HepG2 (cell line): Measurements from ENCODE around the gene ZSCAN23. TPM values are rescaled to one million over a fixed set of nuclear protein-coding genes. Genes with fewer than 3 reads are reported as not detected.

ENCODE experiments used
- ATAC-seq: fragments of 200-7000 bp; cut with Tn5 transposase; 3 replicates; pipeline ENCODE4 v1.9.1; 2020; ENCODE audit warnings: mild to moderate bottlenecking, moderate library complexity
- BruUV-seq: library from RNA; stranded (reverse); fragments of 400-500 nt; replicated peaks from 2 replicates; lab custom pipeline; 2021; lab: Mats Ljungman, UMichigan
- CTCF ChIA-PET: fragments of 300-600 bp; formaldehyde crosslinking; extraction: SDS; loops from one replicate; lab custom pipeline; 2021; ENCODE audit warnings: low total read pairs, inconsistent platforms, low intra/inter-chr PET ratio; lab: Yijun Ruan, JAX
- POLR2A ChIA-PET: fragments of 350-600 bp; sonication (Branson Sonifier 250); formaldehyde crosslinking; loops from one replicate; lab custom pipeline; 2020; ENCODE audit warnings: antibody characterized with exemption, inconsistent platforms; lab: Yijun Ruan, JAX
- DNase-seq: peaks from one replicate; pipeline ENCODE4 v3.0.0-alpha.2; 2015; ENCODE audit warnings: low spot score
- FAIRE-seq: peaks from 3 replicates; lab custom pipeline; 2011; peaks lifted over from hg19 to GRCh38; lab: Jason Lieb, UNC
- H2AFZ ChIP-seq: one replicate; pipeline ENCODE4 v1.6.1; 2011; ENCODE audit warnings: low read length, inconsistent platforms
- H3K27ac ChIP-seq: fragments of 300-600 bp; 3 replicates; pipeline ENCODE4 v1.8.0; 2011; ENCODE audit warnings: mixed run types, mild to moderate bottlenecking, mixed read lengths, low read length, inconsistent platforms; ENCODE audit not compliant: insufficient read depth; ENCODE audit errors: extremely low read length
- H3K27me3 ChIP-seq, 2 experiments: fragments of 200-600 bp in 1 of 2; 2 replicates in 1 of 2; 3 replicates in 1 of 2; pipeline versions ENCODE4 v1.6.0 to v1.8.0; 2011; ENCODE audit warnings: low read length in 2 of 2, mild to moderate bottlenecking in 2 of 2, moderate library complexity in 2 of 2, inconsistent platforms in 1 of 2; ENCODE audit not compliant: insufficient read depth in 2 of 2, control insufficient read depth in 1 of 2
- H3K36me3 ChIP-seq, 2 experiments: fragments of 200-600 bp in 1 of 2; replicated peaks in 1 of 2; 2 replicates in 1 of 2; 3 replicates in 1 of 2; pipeline versions ENCODE4 v1.5.1 to v1.8.0; 2011; ENCODE audit warnings: low read length in 2 of 2, inconsistent platforms in 1 of 2; ENCODE audit not compliant: insufficient read depth in 2 of 2, control insufficient read depth in 1 of 2
- H3K4me1 ChIP-seq: 2 replicates; pipeline ENCODE4 v1.5.1; 2012; ENCODE audit warnings: low read length, inconsistent platforms; ENCODE audit not compliant: insufficient read depth
- H3K4me2 ChIP-seq: 2 replicates; pipeline ENCODE4 v1.6.0; 2011; ENCODE audit warnings: low read depth, low read length, inconsistent platforms
- H3K4me3 ChIP-seq, 3 experiments: fragments of 200-600 bp in 1 of 3; sonication (generic), shearing (Covaris generic) in 1 of 3; replicated peaks in 1 of 3; 2 replicates each; pipeline ENCODE4 v1.5.1; 2011 to 2016; ENCODE audit warnings: low read length in 3 of 3, inconsistent platforms in 2 of 3, low read depth in 2 of 3, mild to moderate bottlenecking in 2 of 3, control low read depth in 1 of 3, mixed read lengths in 1 of 3; ENCODE audit not compliant: insufficient read depth in 1 of 3
- H3K79me2 ChIP-seq: one replicate; pipeline ENCODE4 v1.6.1; 2011; ENCODE audit warnings: low read length, inconsistent platforms; ENCODE audit not compliant: insufficient read depth
- H3K9ac ChIP-seq: 2 replicates; pipeline ENCODE4 v1.6.0; 2011; ENCODE audit warnings: mild to moderate bottlenecking, low read depth, low read length, inconsistent platforms; ENCODE audit not compliant: insufficient read depth
- H3K9me3 ChIP-seq: 2 replicates; pipeline ENCODE4 v1.5.1; 2012; ENCODE audit warnings: mild to moderate bottlenecking, low read length
- H4K20me1 ChIP-seq: 2 replicates; pipeline ENCODE4 v1.6.0; 2011; ENCODE audit warnings: inconsistent platforms, mild to moderate bottlenecking, low read length, moderate library complexity; ENCODE audit not compliant: insufficient read depth
- ATF4 ChIP-seq, 2 experiments: fragments of 450-650 bp in 1 of 2; sonication (generic) in 1 of 2; formaldehyde crosslinking; IDR thresholded peaks; 2 replicates each; pipeline versions ENCODE4 v1.5.0 to v1.8.0; 2020 to 2022; ENCODE audit warnings: mild to moderate bottlenecking in 1 of 2, missing genetic modification reagents in 1 of 2
- DNMT3B ChIP-seq: conservative IDR thresholded peaks from 2 replicates; pipeline ENCODE4 v1.6.1; 2016; ENCODE audit warnings: missing biosample characterization, control low read depth
- DR1 ChIP-seq: sonication (generic); formaldehyde crosslinking; IDR thresholded peaks from 2 replicates; pipeline ENCODE4 v1.8.0; 2021; ENCODE audit warnings: mild to moderate bottlenecking, missing genetic modification reagents, inconsistent platforms
- HDAC6 ChIP-seq: fragments of 200-600 bp; sonication (generic); IDR thresholded peaks from 2 replicates; pipeline ENCODE4 v1.7.0; 2017; ENCODE audit warnings: mild to moderate bottlenecking, antibody characterized with exemption, low read length, low read depth
- HNRNPLL ChIP-seq: fragments of 200-400 bp; formaldehyde crosslinking; IDR thresholded peaks from 2 replicates; pipeline ENCODE4 v1.6.1; 2017; ENCODE audit warnings: mild to moderate bottlenecking, low read depth, low read length; ENCODE audit not compliant: poor library complexity, severe bottlenecking
- HOXA9 ChIP-seq: sonication (generic); formaldehyde crosslinking; IDR thresholded peaks from 2 replicates; pipeline ENCODE4 v1.8.1; 2022; ENCODE audit warnings: missing genetic modification reagents, mild to moderate bottlenecking, moderate library complexity, borderline replicate concordance
- KDM1A ChIP-seq: IDR thresholded peaks from 2 replicates; pipeline ENCODE4 v1.6.1; 2016; ENCODE audit warnings: missing compliant biosample characterization
- NCOA5 ChIP-seq: sonication (generic); formaldehyde crosslinking; IDR thresholded peaks from 2 replicates; pipeline ENCODE4 v1.4.0; 2020; ENCODE audit warnings: missing genetic modification reagents
- POLR2AphosphoS5 ChIP-seq: IDR thresholded peaks from 2 replicates; pipeline ENCODE4 v1.6.1; 2012; ENCODE audit warnings: low read depth, low read length
- SIX1 ChIP-seq: sonication (generic); formaldehyde crosslinking; IDR thresholded peaks from 2 replicates; pipeline ENCODE4 v1.4.0; 2020; ENCODE audit warnings: missing genetic modification reagents, borderline replicate concordance
- ZBTB1 ChIP-seq: sonication (generic); formaldehyde crosslinking; IDR thresholded peaks from 2 replicates; pipeline ENCODE4 v1.4.0; 2020; ENCODE audit warnings: missing genetic modification reagents, borderline replicate concordance
- ZBTB2 ChIP-seq: sonication (generic); formaldehyde crosslinking; IDR thresholded peaks from 2 replicates; pipeline ENCODE4 v1.8.0; 2022; ENCODE audit warnings: low read depth, missing genetic modification reagents
- ZNF264 ChIP-seq: sonication (generic); formaldehyde crosslinking; IDR thresholded peaks from 2 replicates; pipeline ENCODE4 v1.4.0; 2020; ENCODE audit warnings: missing genetic modification reagents
- ZNF333 ChIP-seq: sonication (generic); formaldehyde crosslinking; IDR thresholded peaks from 2 replicates; pipeline ENCODE4 v1.4.0; 2020; ENCODE audit warnings: mild to moderate bottlenecking, missing genetic modification reagents, borderline replicate concordance
- ZNF337 ChIP-seq: sonication (generic); formaldehyde crosslinking; IDR thresholded peaks from 2 replicates; pipeline ENCODE4 v1.5.1; 2020; ENCODE audit warnings: missing genetic modification reagents, low read depth, mild to moderate bottlenecking, borderline replicate concordance
- ZNF737 ChIP-seq: sonication (generic); formaldehyde crosslinking; IDR thresholded peaks from 2 replicates; pipeline ENCODE4 v1.5.0; 2020; ENCODE audit warnings: missing genetic modification reagents, mild to moderate bottlenecking, borderline replicate concordance
- ZSCAN22 ChIP-seq: sonication (generic); formaldehyde crosslinking; IDR thresholded peaks from 2 replicates; pipeline ENCODE4 v1.4.0; 2020; ENCODE audit warnings: mild to moderate bottlenecking, missing genetic modification reagents
- ZSCAN25 ChIP-seq: sonication (generic); formaldehyde crosslinking; IDR thresholded peaks from 2 replicates; pipeline ENCODE4 v1.8.0; 2022; ENCODE audit warnings: mild to moderate bottlenecking, missing genetic modification reagents
- WGBS: methylation state at CpG from one replicate; pipeline ENCODE4 v1.1.6; 2017; ENCODE audit warnings: low lambda C conversion rate; 5-methylcytosine and 5-hydroxymethylcytosine counted together
- in situ Hi-C: cut with HindIII; loops from 2 replicates; pipeline ENCODE4 v1.10.0; 2017; ENCODE audit warnings: low pct_unique_long_range_greater_than_20kb; ENCODE audit not compliant: extremely low pct_ligation_motif_present
- intact Hi-C: fragments of 100-400 bp; cut with micrococcal nuclease; formaldehyde crosslinking; loops from one replicate; pipeline ENCODE4 v1.10.0; 2022; ENCODE audit not compliant: unreplicated experiment
- polyA plus RNA-seq, 8 experiments: library from polyadenylated mRNA; depleted of rRNA in 3 of 8; stranded (reverse) in 7 of 8; unstranded in 1 of 8; fragments of >200 nt; fragmentation: Illumina TruSeq in 4 of 8; extraction: Trizol in 4 of 8; gene quantifications; 2 replicates each; pipeline versions ENCODE4 v1.2.1 to v1.2.3, GENCODE V29; 2011 to 2016; ENCODE audit warnings: low read depth in 4 of 8, missing spikeins in 1 of 8, mixed read lengths in 1 of 8; ENCODE audit not compliant: insufficient read depth in 1 of 8
- total RNA-seq, 5 experiments: library from RNA; depleted of rRNA; stranded (reverse); fragments of >200 nt; fragmentation: Illumina TruSeq; extraction: Trizol; gene quantifications; 2 replicates each; pipeline ENCODE4 v1.2.3, GENCODE V29; 2016; ENCODE audit warnings: low read depth in 1 of 5

ZSCAN23 gene
- total and polyA plus RNA-seq, 2 of the 13 experiments (the other 11 are each of a cell fraction or from before 2014, with no cell fraction given) = 0.29 to 1.2 TPM

- TF ChIP-seq ZBTB2 (no peak), HDAC6 (no peak), KDM1A (CRISPR knock-in tag) (no peak)
Measured at GRCh38 chr6:28413681-28414080, 29.6 kb downstream of the ZSCAN23 start (continued).

GRCh38 chr6:28410767-28411166 is 32.5 kb downstream of the ZSCAN23 start:
- no peaks in the 10 kb centered on the region for H3K79me2 ChIP-seq
- no peaks in the 10 kb centered on the region for H3K36me3 ChIP-seq
- DNase-seq (no peak), ATAC-seq (no peak), FAIRE-seq (no peak)
- WGBS = 44% methylated on average over 2 of the region's 2 CpGs
- H3K27ac ChIP-seq = no peak overlapping the region
- no peaks in the 10 kb centered on the region for H3K4me1 ChIP-seq
- H3K9me3 ChIP-seq = no peaks in the 10 kb centered on the region
- no peaks in the 10 kb centered on the region for H4K20me1 ChIP-seq
- H3K9ac ChIP-seq = no peak overlapping the region
- H3K27me3 ChIP-seq = 0 out of 5 replicates have a peak, but pooled peaks cover 0 to 3% of the 10 kb centered on the region in 2 experiments
- ChIA-PET POLR2A (no interaction called here), CTCF (no interaction called here)
- H3K4me3 ChIP-seq = no peak overlapping the region
- intact Hi-C loops (no loop called here), in situ Hi-C loops (no loop called here)
- no peak overlapping the region for H2AFZ ChIP-seq
- no peak overlapping the region for H3K4me2 ChIP-seq
- no peak for TF ChIP-seq SIX1 (CRISPR knock-in tag)
- no peak for TF ChIP-seq ATF4 (CRISPR knock-in tag; IDR thresholded peaks at IDR 0.05)
- TF ChIP-seq ZSCAN25 (CRISPR knock-in tag) = no peak
- TF ChIP-seq KDM1A (CRISPR knock-in tag) = no peak
- TF ChIP-seq DR1 (CRISPR knock-in tag) = no peak
- no peak for TF ChIP-seq ZNF337 (CRISPR knock-in tag)
- no peak for TF ChIP-seq POLR2AphosphoS5
- TF ChIP-seq ZBTB1 (CRISPR knock-in tag) = no peak
- TF ChIP-seq ZNF737 (CRISPR knock-in tag) = no peak
- TF ChIP-seq HNRNPLL = no peak
- TF ChIP-seq ZSCAN22 (CRISPR knock-in tag) = no peak
- TF ChIP-seq NCOA5 (CRISPR knock-in tag) = no peak
- no peak for TF ChIP-seq DNMT3B (CRISPR knock-in tag)
- no peak for TF ChIP-seq HOXA9 (CRISPR knock-in tag)
- no peak for TF ChIP-seq ZNF264
- no peak for TF ChIP-seq ZNF333 (CRISPR knock-in tag)
- TF ChIP-seq, all 625 proteins: peak for 0
- BruUV-seq = no TSS peak
